Nephron progenitor cell (in vitro differentiated cells): ENCODE data around the gene HIPK2.

ENCODE experiments used
- DNase-seq: peaks from one replicate; pipeline ENCODE4 v3.0.0; 2021
- H3K27ac Mint-ChIP-seq: 2 replicates; pipeline ENCODE4 v1.8.0; 2021; ENCODE audit warnings: mild to moderate bottlenecking, moderate library complexity, mixed read lengths
- H3K27me3 Mint-ChIP-seq: 2 replicates; pipeline ENCODE4 v1.8.0; 2021; ENCODE audit warnings: mild to moderate bottlenecking, low read depth, mixed read lengths; ENCODE audit not compliant: poor library complexity
- H3K36me3 Mint-ChIP-seq: 2 replicates; pipeline ENCODE4 v1.8.0; 2021; ENCODE audit warnings: low read depth, mixed read lengths
- H3K4me1 Mint-ChIP-seq: 2 replicates; pipeline ENCODE4 v1.8.0; 2021; ENCODE audit warnings: mixed read lengths
- H3K4me3 Mint-ChIP-seq: 2 replicates; pipeline ENCODE4 v1.8.0; 2021; ENCODE audit warnings: mild to moderate bottlenecking, moderate library complexity, mixed read lengths
- H3K9me3 Mint-ChIP-seq: 2 replicates; pipeline ENCODE4 v1.8.0; 2021; ENCODE audit warnings: mild to moderate bottlenecking, moderate library complexity, mixed read lengths
- CTCF ChIP-seq: fragments of 200-600 bp; sonication (generic); IDR thresholded peaks from 2 replicates; pipeline ENCODE4 v1.5.0; 2021; ENCODE audit warnings: antibody characterized with exemption

HIPK2 gene

GRCh38 chr7:139725077-139725476, 52.7 kb downstream of the HIPK2 start:
- H3K27me3 Mint-ChIP-seq, result no peaks in the 10 kb centered on the region
- H3K4me3 Mint-ChIP-seq, result no peak overlapping the region
- no peak for DNase-seq
- H3K9me3 Mint-ChIP-seq, result peaks cover 19% of the 10 kb centered on the region
- peaks cover 25% of the 10 kb centered on the region for H3K4me1 Mint-ChIP-seq
- H3K27ac Mint-ChIP-seq, result no peak overlapping the region
- TF ChIP-seq CTCF, result no peak
- peaks cover 48% of the 10 kb centered on the region for H3K36me3 Mint-ChIP-seq

- Mint-ChIP-seq H3K36me3 (peaks cover 26% of the 10 kb centered on the region), H3K27ac (no peak overlapping the region), H3K4me3 (no peak overlapping the region), H3K9me3 (no peaks in the 10 kb centered on the region), H3K4me1 (peaks cover 25% of the 10 kb centered on the region), H3K27me3 (no peaks in the 10 kb centered on the region)
- TF ChIP-seq CTCF, result no peak
- no peak for DNase-seq
Observed at GRCh38 chr7:139722604-139723003, 55.2 kb downstream of the HIPK2 start.

- Mint-ChIP-seq H3K4me3 (no peak overlapping the region), H3K27me3 (no peaks in the 10 kb centered on the region), H3K4me1 (peaks cover 21% of the 10 kb centered on the region), H3K27ac (peak overlapping the region; percentile 29), H3K9me3 (no peaks in the 10 kb centered on the region), H3K36me3 (peaks cover 25% of the 10 kb centered on the region)
- no peak for TF ChIP-seq CTCF
- no peak for DNase-seq
Observed at GRCh38 chr7:139721821-139722220, 56.0 kb downstream of the HIPK2 start.

DNA sequence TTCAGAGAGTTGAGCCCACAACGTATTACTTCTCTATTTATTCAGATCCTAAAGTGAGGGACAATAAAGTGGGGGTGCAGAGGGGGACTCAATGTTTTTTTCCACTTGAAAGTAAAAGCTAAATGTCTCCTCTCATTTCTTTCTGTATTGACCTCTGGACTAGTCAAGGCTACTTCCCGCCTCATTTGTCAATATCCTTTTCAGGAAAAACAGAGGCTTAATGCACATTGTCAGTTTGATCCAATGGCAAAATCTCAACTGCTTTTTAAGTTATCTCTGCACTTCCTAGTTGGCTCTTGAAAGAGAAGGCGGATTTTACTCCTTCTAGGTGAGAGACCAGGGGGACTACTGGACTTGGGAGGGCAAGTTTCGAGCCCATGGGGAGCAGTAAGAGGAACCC, 56.4 kb downstream of the HIPK2 start:
- peak overlapping the region; percentile 29 for H3K27ac Mint-ChIP-seq
- no peak for TF ChIP-seq CTCF

DNA sequence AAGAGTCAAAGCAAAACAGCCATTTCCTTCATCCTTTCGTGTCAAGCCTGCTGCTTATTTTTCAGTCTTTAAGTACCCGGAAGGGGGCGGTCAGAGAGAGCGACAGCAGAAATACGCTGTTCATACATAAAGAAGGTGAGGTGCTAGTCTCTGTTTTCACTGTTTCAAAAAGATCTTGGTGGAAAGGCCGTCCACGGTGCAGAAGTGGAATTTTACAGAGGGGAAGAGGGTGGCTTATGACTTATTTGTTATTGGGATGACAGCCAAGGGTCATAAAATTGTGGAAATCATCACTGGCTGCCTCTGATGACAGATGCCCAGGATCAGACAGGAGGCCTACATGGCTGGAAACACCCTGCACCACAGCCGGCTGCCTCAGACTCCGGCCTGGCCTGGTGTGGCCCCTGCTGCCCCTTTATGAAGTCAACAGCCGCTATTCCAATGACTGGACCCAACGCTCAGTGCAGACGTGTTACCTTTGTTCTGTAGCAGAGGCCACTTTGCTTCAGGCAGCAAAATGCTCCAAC, 57.0 kb downstream of the HIPK2 start:
- TF ChIP-seq CTCF, result no peak
- no peak overlapping the region for H3K27ac Mint-ChIP-seq
- H3K4me1 Mint-ChIP-seq, result peaks cover 13% of the 10 kb centered on the region
- H3K36me3 Mint-ChIP-seq, result peaks cover 27% of the 10 kb centered on the region
- H3K4me3 Mint-ChIP-seq, result no peak overlapping the region
- H3K9me3 Mint-ChIP-seq, result no peaks in the 10 kb centered on the region
- H3K27me3 Mint-ChIP-seq, result no peaks in the 10 kb centered on the region
- DNase-seq, result no peak

More for the DNA sequence above, 56.4 kb downstream of the HIPK2 start:
- peaks cover 17% of the 10 kb centered on the region for H3K4me1 Mint-ChIP-seq
- DNase-seq, result no peak
- H3K36me3 Mint-ChIP-seq, result peaks cover 25% of the 10 kb centered on the region
- no peaks in the 10 kb centered on the region for H3K9me3 Mint-ChIP-seq
- H3K27me3 Mint-ChIP-seq, result no peaks in the 10 kb centered on the region
- no peak overlapping the region for H3K4me3 Mint-ChIP-seq

DNA sequence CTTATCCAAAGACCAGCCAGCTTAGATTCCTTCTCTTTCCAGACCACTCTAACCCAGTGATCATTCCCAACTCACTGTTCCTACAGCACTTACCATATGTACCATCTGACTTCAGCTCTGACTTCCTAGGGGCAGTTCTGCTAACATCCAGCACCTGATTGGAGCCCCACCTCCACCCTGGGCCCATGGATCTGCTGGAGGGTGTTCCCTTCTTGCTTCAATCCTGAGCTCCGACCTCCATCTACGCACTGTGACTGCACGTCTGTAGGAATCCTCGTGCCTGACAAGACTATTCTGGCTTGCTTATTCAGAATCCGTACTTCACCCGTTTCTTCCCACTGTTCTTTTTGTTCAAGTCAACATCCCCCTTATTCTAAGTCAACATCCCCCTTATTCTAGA, 57.6 kb downstream of the HIPK2 start:
- Mint-ChIP-seq H3K27me3 (no peaks in the 10 kb centered on the region), H3K36me3 (peaks cover 29% of the 10 kb centered on the region), H3K4me3 (no peak overlapping the region), H3K9me3 (no peaks in the 10 kb centered on the region), H3K27ac (no peak overlapping the region), H3K4me1 (peaks cover 14% of the 10 kb centered on the region)
- TF ChIP-seq CTCF, result no peak
- no peak for DNase-seq
